Inflammatory macrophage treated with lipopolysaccharide for 1 hour (primary cell): Measurements from ENCODE around the gene TSBP1.
"Not testable (repeated sequence)": the region's sequence is repeated elsewhere in the genome, so short reads cannot be mapped to it uniquely, and the experiment has no call there.

Source experiments
- DNase-seq, 2 donors: peaks; one replicate each; pipeline ENCODE4 v3.0.0-alpha.2; 2020 to 2022

Gene TSBP1

DNA sequence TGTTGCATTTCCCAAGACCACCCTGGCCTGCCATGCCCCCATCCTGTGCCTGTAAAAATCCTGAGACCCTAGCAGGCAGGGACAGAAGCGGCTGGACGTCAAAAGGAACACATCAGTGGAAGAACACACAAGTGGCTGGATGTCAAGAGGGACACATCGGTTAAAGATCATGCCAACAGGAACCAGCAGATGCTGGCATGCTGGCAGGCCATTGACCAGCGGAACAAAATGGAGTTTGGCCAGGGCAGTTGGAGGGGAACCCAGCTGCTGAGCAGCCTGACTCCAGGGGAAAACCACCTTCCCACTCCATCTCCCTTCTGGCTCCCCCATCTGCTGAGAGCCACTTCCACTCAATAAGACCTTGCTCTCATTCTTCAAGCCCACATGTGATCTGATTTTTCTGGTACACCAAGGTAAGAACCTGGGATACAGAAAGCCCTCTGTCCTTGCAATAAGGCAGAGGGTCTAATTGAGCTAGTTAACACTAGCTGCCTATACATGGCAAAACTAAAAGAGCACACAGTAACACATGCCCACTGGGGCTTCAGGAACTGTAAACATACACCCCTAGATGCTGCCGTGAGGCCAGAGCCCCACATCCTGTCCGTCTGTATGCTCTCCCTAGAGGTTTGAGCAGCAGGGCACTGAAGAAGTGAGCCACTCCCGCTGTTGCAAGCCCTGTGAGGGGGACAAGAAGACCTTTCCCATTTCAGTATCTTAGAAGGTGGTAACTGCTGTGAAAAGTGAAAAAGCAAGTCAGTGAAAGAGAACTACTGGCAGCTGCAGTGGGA lies 4.2 kb upstream of the TSBP1 start:
- no peak for DNase-seq

DNA sequence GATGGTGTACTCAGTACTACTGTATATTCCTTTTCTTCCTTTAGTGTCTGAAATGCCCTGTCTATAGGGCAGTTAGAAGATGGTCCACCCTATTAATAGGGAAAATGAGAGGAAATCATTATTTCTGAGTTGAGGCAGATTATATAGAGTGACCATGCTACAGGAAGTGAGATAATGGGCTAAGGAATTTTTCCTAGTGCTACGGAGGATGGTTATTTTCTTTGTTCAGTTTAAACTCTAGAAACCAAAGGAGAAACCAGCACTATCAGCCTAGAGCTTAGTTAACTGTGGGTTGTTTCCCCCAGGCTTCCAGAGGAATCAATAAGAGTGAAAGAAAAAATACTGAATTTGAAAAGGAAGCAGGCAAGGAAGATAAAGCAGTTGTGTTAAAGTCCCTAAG lies 474 bp downstream of the TSBP1 start:
- no peak for DNase-seq

- no peak for DNase-seq
Observed at GRCh38 chr6:32370505-32370904, 1.2 kb downstream of the TSBP1 start.

- DNase-seq = peak in 1 of 2 donors; percentile 13
Observed at GRCh38 chr6:32369660-32370059, 2.0 kb downstream of the TSBP1 start.

GRCh38 chr6:32367644-32368043 lies 4.1 kb downstream of the TSBP1 start:
- no peak for DNase-seq

GRCh38 chr6:32359225-32359624 lies 12.5 kb downstream of the TSBP1 start:
- DNase-seq = not testable (repeated sequence)

DNA sequence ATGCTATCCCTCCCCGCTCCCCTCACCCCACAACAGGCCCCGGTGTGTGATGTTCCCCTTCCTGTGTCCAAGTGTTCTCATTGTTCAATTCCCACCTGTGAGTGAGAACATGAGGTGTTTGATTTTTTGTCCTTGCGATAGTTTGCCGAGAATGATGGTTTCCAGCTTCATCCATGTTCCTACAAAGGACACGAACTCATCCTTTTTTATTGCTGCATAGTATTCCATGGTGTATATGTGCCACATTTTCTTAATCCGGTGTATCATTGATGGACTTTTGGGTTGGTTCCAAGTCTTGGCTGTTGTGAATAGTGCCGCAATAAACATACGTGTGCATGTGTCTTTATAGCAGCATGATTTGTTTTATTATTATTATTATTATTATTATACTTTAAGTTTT lies 13.2 kb downstream of the TSBP1 start:
- DNase-seq = not testable (repeated sequence)

DNA sequence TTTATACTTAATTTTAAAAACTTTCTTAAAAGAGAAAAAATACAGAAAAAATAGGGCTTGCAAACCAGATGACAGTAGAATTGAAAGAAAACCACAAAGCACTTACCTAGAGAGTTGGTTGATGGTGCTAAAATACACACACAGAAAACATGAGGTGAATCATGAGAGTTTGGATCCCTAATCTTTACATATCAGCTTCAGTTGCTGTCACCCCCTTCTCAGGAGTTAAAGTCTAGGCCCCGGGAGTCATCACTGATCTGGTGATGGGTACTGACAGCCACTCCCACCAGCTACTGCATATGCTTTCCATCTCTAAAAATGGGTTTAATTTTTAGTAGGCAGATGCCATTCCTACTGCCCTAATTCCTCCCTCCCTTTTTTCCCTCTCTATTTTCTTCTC lies 16.7 kb downstream of the TSBP1 start:
- DNase-seq = no peak

GRCh38 chr6:32353348-32353747 lies 18.4 kb downstream of the TSBP1 start:
- DNase-seq = no peak

DNA sequence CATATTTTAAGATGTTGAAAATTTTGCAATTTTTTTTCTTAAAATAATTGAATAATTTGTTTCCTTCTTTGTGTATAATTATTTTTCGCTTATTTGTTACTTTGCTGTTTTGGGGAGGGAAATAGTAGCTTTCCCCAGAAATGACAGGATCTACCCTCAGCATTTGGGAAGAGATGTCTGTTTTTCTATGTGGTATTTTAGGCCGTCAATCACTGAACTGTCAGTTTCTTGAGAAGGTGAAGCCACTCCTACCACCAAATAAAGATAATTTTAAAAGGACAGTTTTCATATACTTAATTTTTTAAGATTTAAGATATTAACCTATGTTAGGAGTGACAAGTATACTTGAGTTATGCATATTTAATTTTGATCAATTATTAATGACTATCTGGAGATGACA lies 31.5 kb downstream of the TSBP1 start:
- no peak for DNase-seq

GRCh38 chr6:32337186-32337805 lies 34.4 kb downstream of the TSBP1 start:
- no peak for DNase-seq

GRCh38 chr6:32332433-32332832 lies 39.3 kb downstream of the TSBP1 start:
- no peak for DNase-seq

- DNase-seq = no peak
Observed at GRCh38 chr6:32329141-32329540, 42.6 kb downstream of the TSBP1 start.

GRCh38 chr6:32327103-32327502 lies 44.6 kb downstream of the TSBP1 start:
- peak; percentile 5 to 50 for DNase-seq

DNA sequence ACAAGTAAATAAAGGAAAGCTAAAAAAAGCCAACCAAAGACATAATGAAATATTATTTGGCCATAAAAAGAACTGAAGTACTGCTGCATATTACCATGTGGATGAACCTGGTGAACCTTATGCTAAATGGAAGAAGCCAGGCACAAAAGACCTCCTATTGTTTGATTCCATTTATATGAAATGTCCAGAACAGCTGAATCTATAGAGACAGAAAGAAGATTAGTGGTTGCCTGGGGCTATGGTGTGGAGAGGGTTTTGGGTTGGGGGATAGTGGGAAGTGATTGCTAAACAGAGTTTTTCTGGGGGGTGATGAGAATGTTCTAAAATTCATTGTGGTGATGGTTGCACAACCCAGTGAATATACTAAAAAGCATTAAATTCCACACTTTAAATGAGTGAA lies 53.2 kb downstream of the TSBP1 start:
- no peak for DNase-seq

DNA sequence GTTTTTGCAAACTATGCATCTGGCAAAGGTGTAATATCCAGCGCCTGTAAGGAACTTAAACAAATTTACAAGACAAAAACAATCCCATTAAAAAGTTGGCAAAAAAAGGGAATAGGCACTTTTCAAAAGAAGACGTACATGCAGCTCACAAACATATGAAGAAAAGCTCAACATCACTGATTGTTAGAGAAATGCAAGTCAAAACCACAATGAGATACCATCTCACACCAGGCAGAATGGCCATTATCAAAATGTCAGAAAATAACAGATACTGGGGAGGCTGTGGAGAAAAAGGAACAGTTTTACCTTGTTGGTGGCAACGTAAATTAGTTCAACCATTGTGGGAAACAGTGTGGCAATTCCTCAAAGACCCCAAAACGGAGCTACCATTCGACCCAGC lies 54.2 kb downstream of the TSBP1 start:
- DNase-seq = no peak

DNA sequence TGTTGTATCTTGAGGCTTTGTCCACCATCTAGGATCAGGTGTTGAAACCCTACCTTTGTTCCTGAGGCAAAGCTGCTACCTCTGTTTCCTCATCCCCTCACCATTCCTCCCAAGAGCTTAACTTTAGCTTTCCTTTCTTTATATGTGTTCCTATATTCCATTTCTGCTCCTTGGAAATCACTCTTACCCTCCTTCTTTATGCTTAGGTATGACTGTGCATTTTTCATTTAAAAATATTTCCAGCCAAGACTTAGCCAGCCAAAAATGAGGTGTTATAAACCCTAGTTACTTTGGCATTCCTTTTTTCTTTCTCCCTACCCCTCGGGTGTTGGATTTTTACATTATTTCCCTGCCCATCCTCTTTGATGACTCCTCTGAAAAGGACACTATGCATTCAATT lies 57.7 kb downstream of the TSBP1 start:
- no peak for DNase-seq

- DNase-seq = no peak
Observed at GRCh38 chr6:32298632-32299336, 72.9 kb downstream of the TSBP1 start.

DNA sequence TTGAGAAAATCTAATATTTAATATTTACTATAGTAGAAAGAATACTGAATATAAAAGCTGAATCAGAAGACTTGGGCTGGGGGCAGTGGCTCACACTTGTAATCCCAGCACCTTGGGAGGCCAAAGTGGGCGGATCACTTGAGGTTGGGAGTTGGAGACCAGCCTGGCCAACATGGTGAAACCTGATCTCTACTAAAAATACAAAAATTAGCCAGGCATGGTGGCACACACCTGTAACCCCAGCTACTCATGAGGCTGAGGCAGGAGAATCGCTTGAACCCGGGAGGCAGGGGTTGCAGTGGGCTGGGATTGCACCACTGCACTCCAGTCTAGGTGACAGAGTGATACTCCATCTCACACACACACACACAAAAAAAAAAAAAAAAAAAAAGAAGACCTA lies 76.7 kb downstream of the TSBP1 start:
- DNase-seq = not testable (repeated sequence)

DNA sequence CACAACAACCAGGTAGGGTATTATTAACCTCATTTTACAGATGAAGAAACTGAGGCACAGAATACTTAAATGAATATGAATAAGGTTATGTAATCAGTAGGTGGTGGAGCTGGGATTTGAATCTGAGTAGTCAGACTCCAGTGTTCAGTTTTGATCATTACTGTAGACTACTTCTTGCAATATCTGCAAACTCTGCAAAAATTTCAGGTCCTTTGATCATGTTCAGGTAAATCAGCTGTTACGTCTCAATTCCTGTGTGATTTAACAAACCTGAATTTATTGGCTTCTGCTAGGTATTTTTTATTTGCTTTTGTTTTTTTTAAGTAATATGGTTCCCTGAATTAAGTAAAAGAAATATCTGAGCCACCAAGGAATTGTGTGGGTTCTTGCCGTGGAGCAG lies 77.1 kb downstream of the TSBP1 start:
- DNase-seq = no peak

DNA sequence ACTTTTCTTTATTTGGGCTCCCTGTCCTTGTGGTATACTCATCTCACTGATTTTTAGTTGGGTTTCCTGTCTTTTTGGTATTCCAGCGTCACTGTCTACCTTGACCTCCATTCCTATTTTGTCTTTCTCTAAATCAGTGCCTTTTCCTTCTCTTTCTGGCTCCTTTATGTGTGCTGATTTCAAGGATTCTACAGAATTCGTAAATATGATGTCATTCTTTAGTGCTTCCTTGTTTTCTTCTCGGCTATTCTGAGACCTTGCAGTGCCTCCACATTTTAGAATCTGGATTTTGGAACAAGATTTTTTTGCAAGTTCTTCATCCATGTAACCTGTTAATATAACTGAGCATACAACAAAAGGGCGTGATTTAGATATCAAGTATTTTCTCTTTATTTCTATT lies 78.0 kb downstream of the TSBP1 start:
- no peak for DNase-seq

- DNase-seq = peak in 1 of 2 donors; percentile 20
Observed at GRCh38 chr6:32291543-32291942, 80.2 kb downstream of the TSBP1 start.

DNA sequence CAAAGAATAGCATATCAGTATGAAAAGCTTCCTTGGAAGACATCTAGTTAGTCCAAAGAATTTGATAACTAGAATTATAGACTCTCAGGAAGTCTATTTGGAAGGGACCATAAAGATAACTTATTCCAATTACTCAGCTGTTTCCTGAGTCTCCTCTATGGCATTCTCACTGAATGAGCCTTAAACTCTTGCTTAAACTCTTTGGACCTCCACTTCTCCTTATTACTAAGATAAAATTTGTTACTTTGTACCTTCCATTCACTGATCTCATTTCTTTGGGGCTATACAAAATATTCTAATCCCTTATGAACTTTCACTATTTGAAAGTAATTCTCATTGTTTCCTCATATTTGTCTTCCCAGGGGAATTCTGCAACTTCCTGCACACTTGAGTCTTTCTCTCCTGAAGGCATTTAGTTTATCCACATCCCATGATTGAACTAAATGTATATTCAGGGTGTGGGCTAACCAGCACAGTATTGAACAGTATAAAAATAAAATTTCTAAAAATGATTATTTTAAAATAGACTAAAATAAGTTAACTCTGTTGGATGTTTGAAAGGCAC lies 80.7 kb downstream of the TSBP1 start:
- no peak for DNase-seq

GRCh38 chr6:32288426-32288825 lies 83.3 kb downstream of the TSBP1 start:
- no peak for DNase-seq
